ENCODE measurements around the gene ZC3H18. TPM values are rescaled to one million over a fixed set of nuclear protein-coding genes. Genes with fewer than 3 reads are reported as not detected.

The ZC3H18 gene
- total RNA-seq, 1 donor from 2014 or later, result 50.2 TPM

- peaks cover 20% of the 10 kb centered on the region for H3K27me3 Mint-ChIP-seq (ENCODE audit: unreplicated experiment)
- no peak overlapping the region for H3K27ac Mint-ChIP-seq (ENCODE audit: unreplicated experiment)
- H3K4me1 Mint-ChIP-seq (ENCODE audit: unreplicated experiment), result peaks cover 2% of the 10 kb centered on the region
- no peaks in the 10 kb centered on the region for H3K36me3 Mint-ChIP-seq (ENCODE audit: unreplicated experiment)
- H3K4me3 Mint-ChIP-seq (ENCODE audit: unreplicated experiment), result no peak overlapping the region
- TF ChIP-seq CTCF (IDR thresholded peaks at IDR 0.05), result no peak
- H3K9me3 Mint-ChIP-seq (ENCODE audit: unreplicated experiment), result no peaks in the 10 kb centered on the region
- DNase-seq (ENCODE audit: extremely low spot score, unreplicated experiment), result no peak
Observed at GRCh38 chr16:88680554-88681083, 110.4 kb downstream of the ZC3H18 start.

- Mint-ChIP-seq H3K4me1 (ENCODE audit: unreplicated experiment) (peaks cover 2% of the 10 kb centered on the region), H3K27ac (ENCODE audit: unreplicated experiment) (no peak overlapping the region), H3K27me3 (ENCODE audit: unreplicated experiment) (peaks cover 20% of the 10 kb centered on the region), H3K36me3 (ENCODE audit: unreplicated experiment) (no peaks in the 10 kb centered on the region), H3K9me3 (ENCODE audit: unreplicated experiment) (no peaks in the 10 kb centered on the region), H3K4me3 (ENCODE audit: unreplicated experiment) (no peak overlapping the region)
- peak; percentile 20 for TF ChIP-seq CTCF (IDR thresholded peaks at IDR 0.05)
- no peak for DNase-seq (ENCODE audit: extremely low spot score, unreplicated experiment)
Observed at GRCh38 chr16:88681084-88681680, 111.0 kb downstream of the ZC3H18 start.

Other genes with a start within 250 kb of the ZC3H18 start
- gene ZNF469, start 187.4 kb upstream of the ZC3H18 start, total RNA-seq, result 4.1 and 4.6 TPM in 2 replicates
- 5.6 and 5.7 TPM in 2 replicates for gene ZFPM1, start 117.1 kb upstream of the ZC3H18 start, total RNA-seq
- not detected in 2 replicates for gene IL17C, start 68.2 kb downstream of the ZC3H18 start, total RNA-seq
- gene CYBA, start 80.7 kb downstream of the ZC3H18 start, total RNA-seq, result 51.4 and 51.8 TPM in 2 replicates
- 28.8 and 32.8 TPM in 2 replicates for gene MVD, start 92.7 kb downstream of the ZC3H18 start, total RNA-seq
- gene SNAI3, start 116.1 kb downstream of the ZC3H18 start, total RNA-seq, result not detected in 2 replicates
- 17.2 and 19.3 TPM in 2 replicates for gene RNF166, start 136.0 kb downstream of the ZC3H18 start, total RNA-seq
- gene CTU2, start 136.1 kb downstream of the ZC3H18 start, total RNA-seq, result 20.6 and 21.2 TPM in 2 replicates
- gene PIEZO1, start 214.8 kb downstream of the ZC3H18 start, total RNA-seq, result 165 and 174 TPM in 2 replicates
- gene CDT1, start 233.4 kb downstream of the ZC3H18 start, total RNA-seq, result 5.6 and 6.6 TPM in 2 replicates
- gene APRT, start 241.5 kb downstream of the ZC3H18 start, total RNA-seq, result 77.1 and 83.9 TPM in 2 replicates

All from osteocyte (in vitro differentiated cells).